Measurements from ENCODE around the gene ETV6.

Gene ETV6

DNA sequence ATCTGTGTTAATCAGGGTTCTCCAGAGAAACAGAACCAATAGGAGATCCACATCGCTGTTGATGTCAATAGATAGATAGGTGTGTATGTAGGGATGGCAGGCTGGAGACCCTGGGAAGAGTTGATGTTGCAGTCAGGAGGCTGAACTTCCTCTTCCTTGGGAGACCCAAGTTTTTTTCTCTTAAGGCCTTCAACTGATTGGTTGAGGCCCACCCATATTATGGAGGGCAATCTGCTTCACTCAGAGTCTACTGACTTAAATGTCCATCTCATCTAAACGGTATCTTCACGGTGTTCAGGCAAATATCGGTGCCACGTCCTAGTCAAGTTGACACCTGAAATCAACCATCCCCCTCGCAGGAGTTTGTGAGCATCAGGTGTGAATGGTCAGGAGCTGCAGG lies 63.0 kb downstream of the ETV6 start:
- CTCF ChIA-PET = no interaction called here
- POLR2A ChIA-PET = no interaction called here
- TF ChIP-seq, protein P1, sequence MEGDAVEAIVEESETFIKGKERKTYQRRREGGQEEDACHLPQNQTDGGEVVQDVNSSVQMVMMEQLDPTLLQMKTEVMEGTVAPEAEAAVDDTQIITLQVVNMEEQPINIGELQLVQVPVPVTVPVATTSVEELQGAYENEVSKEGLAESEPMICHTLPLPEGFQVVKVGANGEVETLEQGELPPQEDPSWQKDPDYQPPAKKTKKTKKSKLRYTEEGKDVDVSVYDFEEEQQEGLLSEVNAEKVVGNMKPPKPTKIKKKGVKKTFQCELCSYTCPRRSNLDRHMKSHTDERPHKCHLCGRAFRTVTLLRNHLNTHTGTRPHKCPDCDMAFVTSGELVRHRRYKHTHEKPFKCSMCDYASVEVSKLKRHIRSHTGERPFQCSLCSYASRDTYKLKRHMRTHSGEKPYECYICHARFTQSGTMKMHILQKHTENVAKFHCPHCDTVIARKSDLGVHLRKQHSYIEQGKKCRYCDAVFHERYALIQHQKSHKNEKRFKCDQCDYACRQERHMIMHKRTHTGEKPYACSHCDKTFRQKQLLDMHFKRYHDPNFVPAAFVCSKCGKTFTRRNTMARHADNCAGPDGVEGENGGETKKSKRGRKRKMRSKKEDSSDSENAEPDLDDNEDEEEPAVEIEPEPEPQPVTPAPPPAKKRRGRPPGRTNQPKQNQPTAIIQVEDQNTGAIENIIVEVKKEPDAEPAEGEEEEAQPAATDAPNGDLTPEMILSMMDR (IDR thresholded peaks at IDR 0.05; ENCODE audit: control extremely low read depth, extremely low read depth, low read depth, missing control alignments) = no peak
- DNase-seq (ENCODE audit: extremely low spot score) = no peak

DNA sequence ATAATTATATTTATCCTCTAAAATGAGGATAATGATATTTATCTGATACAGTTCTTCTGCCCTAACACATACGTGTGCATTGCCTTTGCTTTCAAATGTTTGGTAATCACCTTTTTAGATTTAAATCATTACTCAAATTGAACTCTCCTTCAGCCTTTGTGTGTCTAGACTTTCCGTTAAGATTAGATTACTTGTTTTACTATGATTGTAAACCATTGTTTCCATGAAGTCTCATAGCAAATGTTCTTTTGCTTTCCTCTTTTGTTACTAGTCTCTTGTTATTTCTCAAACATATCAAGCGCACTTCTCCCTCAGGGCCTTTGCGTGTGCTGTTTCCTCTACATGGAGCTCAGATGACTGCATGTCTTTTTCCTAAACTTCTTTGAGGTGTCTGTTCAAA lies 63.7 kb downstream of the ETV6 start:
- CTCF ChIA-PET = interaction anchor here (1.1 kb wide), 1 partner anchor 9 kb away, joined by 3 read pairs; no protein-coding TSS in a partner anchor
- no peak for DNase-seq (ENCODE audit: extremely low spot score)
- TF ChIP-seq, protein P1 (IDR thresholded peaks at IDR 0.05; ENCODE audit: control extremely low read depth, extremely low read depth, low read depth, missing control alignments) = no peak
- POLR2A ChIA-PET = no interaction called here

DNA sequence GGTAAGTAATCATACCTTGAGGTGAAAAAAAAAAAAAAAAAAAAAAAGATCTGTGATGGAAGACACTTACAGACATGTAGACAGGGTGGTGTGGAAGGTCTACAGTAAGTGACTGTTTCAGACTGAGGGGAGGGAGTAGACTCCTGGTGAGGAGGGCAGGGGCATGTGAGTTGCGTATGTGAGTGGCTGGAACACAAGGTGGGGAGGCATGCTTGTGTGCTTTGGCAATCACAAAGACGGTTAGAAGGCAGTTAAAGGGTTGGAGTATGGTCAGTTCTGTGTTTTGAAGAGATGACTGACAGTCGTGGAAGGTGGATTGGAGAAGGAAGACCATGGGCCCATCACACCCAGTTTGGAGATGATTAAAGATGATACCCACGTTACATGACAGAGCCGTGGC lies 65.2 kb downstream of the ETV6 start:
- ChIA-PET POLR2A (no interaction called here), CTCF (no interaction called here)
- TF ChIP-seq, protein P1 (IDR thresholded peaks at IDR 0.05; ENCODE audit: control extremely low read depth, extremely low read depth, low read depth, missing control alignments) = no peak
- DNase-seq (ENCODE audit: extremely low spot score) = no peak

DNA sequence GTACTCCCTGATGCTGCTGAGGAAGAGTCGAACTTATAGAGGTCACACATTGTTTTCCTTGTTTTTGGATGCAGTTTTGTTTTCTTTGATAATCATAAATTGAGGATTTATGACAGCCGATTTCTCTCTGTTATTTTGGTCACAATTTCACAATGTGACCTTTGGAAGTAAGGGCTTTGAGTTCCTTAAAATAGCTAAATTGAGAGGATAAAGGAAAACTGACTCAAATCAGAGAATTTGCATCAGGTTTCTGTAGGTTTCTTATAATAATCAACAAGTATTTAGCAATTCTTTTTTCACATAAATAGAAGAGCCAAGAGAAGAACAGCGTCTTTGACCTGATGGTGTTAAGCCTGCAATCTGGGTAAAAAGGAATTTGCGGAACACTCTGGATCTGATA lies 66.1 kb downstream of the ETV6 start:
- CTCF ChIA-PET = interaction anchor here (1.3 to 2.3 kb wide), 2 partner anchors 16 to 317 kb away, joined by 3 to 11 read pairs; no protein-coding TSS in a partner anchor
- no peak for DNase-seq (ENCODE audit: extremely low spot score)
- POLR2A ChIA-PET = no interaction called here
- TF ChIP-seq, protein P1 (IDR thresholded peaks at IDR 0.05; ENCODE audit: control extremely low read depth, extremely low read depth, low read depth, missing control alignments) = no peak

DNA sequence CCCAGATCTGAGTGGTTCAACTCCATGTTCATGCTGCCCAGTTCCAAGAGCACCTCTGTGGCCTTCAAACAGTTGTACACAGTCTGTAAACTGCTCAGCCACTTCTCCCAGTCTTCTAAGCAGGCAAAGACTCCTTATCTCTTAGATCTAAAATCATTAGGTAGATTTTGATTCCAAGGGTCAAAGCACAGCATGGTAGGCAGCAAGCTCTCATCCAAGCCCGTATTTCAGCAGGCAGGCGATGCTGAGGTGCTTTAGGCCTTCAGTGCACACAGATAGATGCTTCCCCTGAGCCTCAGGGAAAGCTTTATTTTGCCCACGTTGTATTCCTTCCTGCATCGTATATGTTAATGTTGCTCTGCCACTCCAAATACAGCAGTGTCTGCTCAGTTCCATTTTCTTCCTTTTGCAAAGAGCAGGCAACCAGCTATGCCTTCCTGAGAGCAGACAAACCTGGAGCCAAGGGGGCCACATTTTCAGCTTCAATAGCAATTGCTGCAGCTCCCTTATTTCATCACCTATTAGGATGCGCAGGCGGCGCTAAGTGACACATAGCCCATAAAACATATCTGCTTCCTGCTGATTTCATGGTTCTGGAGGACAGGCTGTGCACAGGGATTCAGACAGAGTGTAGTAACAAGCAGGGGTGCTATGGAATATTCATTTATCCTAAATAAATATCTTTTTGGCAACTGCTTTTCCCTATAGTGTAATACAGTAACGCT lies 67.5 kb downstream of the ETV6 start:
- CTCF ChIA-PET = interaction anchor here (0.9 to 2.3 kb wide), 9 partner anchors 8 to 316 kb away, joined by 3 to 11 read pairs (median 3); no protein-coding TSS in a partner anchor
- POLR2A ChIA-PET = no interaction called here
- TF ChIP-seq, protein P1 (IDR thresholded peaks at IDR 0.05; ENCODE audit: control extremely low read depth, extremely low read depth, low read depth, missing control alignments) = no peak
- no peak for DNase-seq (ENCODE audit: extremely low spot score)

DNA sequence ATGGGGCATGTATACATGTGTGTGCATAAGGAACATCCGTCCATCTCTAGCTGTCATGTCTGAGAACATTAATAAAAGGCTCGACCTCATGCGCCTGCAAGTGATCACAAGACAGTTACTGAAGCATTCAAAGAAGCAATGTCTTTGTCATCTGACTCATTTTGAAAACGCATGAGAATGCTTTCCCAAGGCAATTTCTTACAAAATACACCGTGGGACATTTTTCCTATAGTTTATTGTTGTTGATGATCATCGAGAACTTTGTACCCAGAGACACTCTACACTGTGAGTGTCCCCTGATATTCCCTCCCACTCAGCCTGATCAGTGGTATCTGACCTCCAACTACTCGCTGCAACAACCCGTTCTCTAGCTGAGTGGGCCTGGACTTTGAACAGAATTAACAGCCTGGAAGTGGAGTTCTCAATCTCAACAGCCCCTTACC lies 68.1 kb downstream of the ETV6 start:
- TF ChIP-seq, protein P1 (IDR thresholded peaks at IDR 0.05; ENCODE audit: control extremely low read depth, extremely low read depth, low read depth, missing control alignments) = no peak
- ChIA-PET CTCF (interaction anchor here (1.1 to 2.3 kb wide), 6 partner anchors 9 to 315 kb away, joined by 3 to 11 read pairs (median 4); no protein-coding TSS in a partner anchor), POLR2A (interaction anchor here (0.9 kb wide), 1 partner anchor 293 kb away, joined by 7 read pairs; no protein-coding TSS in a partner anchor)
- no peak for DNase-seq (ENCODE audit: extremely low spot score)

Data from GM10248 (cell line).